CD4-positive, alpha-beta T cell treated with Interleukin-21 for 1 hour (primary cell): ENCODE measurements around the gene ST6GALNAC6.

Source experiments
- DNase-seq: peaks from one replicate; pipeline ENCODE4 v3.0.0-alpha.2; 2020

ST6GALNAC6 gene

GRCh38 chr9:127915801-127916719 lies 16.7 kb upstream of the ST6GALNAC6 start:
- DNase-seq, result peak; percentile 66

DNA sequence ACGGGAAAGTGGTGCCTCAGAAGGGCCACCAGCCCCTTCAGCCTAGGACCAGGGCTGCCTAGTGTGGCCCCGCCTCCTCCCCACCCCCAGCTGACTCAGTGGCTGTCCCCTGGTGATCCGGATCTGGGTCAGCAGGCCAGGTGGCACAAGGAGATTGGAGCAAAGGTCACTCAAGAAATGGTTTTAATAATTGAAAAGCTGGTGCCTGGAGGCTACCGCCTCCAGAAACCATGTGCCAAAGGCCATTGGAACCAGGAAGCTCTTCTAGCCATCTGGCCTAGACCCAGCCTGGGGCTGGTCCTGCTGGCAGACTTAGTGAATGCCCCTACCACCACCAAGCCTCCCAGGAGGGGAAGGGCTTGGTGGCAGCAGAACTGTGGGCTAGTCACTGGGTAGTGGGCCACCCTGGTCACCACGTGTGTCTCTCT lies 15.9 kb upstream of the ST6GALNAC6 start:
- DNase-seq, result no peak

- no peak for DNase-seq
These were observed 14.3 kb upstream of the ST6GALNAC6 start for GRCh38 chr9:127913682-127914081.

DNA sequence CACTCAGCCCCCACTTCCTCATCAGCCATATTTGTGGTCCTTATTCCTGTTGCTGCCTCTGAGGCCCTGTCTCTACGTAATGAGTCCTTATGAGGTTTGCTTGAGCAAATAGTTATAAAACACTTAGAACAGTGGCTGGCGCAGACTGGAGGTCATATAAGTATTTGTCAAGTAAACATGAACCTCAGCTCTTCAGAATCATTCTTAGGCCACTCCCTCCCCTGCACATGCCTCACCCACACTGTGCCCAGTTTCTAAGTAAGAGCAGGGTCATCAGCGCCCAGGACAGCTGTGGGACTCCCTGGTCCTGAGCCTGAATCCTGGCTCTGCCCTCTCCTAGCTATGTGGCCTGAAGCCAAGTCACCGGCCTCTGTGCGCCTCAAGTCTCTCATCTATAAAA lies 13.5 kb upstream of the ST6GALNAC6 start:
- no peak for DNase-seq

GRCh38 chr9:127912296-127912695 lies 12.9 kb upstream of the ST6GALNAC6 start:
- DNase-seq, result no peak

GRCh38 chr9:127910613-127911205 lies 11.3 kb upstream of the ST6GALNAC6 start:
- peak; percentile 36 for DNase-seq

DNA sequence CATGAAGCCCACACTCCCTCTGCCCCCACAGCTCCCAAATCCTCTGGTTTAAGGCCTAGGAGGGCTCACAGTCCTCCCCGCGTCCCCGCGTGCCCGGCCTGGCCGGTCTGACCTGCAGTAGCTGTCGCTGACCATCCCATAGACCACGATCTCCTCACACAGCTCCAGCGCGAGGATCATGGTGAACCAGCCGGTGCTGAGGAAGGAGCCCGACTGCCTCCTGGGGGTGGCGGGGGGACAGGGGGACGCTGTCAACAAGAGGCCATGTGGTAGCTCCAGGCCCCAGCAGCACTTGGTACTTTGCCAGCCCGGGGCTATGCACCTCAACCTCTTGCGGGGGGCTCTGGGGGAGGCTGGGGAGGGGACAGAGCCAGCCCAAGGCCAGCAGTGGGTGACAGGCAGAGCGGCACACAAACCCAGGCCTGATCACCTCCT lies 10.5 kb upstream of the ST6GALNAC6 start:
- DNase-seq, result no peak

GRCh38 chr9:127908660-127908926 lies 9.2 kb upstream of the ST6GALNAC6 start:
- no peak for DNase-seq

GRCh38 chr9:127907867-127908659 lies 8.7 kb upstream of the ST6GALNAC6 start:
- DNase-seq, result no peak

DNA sequence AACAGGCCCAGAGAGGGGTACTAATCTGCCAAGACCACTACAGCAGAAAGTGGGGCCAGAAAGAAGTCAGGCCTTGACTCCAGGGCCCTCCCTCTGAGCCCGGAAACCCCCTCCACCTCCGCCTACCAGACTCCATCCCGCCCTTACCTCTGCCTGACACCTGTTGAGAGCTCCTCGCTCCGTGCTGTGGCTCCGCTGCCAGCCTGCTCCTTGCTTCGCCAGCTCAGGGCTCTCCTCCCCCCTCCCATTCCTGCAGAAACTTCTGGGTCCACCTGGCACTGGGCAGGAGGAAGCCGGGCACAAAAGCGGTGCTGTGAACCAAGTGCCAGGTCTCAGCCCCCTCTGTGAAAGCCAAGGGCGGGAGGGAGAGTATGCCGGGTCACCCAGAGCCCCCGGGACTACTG lies 6.4 kb upstream of the ST6GALNAC6 start:
- peak; percentile 80 for DNase-seq

DNA sequence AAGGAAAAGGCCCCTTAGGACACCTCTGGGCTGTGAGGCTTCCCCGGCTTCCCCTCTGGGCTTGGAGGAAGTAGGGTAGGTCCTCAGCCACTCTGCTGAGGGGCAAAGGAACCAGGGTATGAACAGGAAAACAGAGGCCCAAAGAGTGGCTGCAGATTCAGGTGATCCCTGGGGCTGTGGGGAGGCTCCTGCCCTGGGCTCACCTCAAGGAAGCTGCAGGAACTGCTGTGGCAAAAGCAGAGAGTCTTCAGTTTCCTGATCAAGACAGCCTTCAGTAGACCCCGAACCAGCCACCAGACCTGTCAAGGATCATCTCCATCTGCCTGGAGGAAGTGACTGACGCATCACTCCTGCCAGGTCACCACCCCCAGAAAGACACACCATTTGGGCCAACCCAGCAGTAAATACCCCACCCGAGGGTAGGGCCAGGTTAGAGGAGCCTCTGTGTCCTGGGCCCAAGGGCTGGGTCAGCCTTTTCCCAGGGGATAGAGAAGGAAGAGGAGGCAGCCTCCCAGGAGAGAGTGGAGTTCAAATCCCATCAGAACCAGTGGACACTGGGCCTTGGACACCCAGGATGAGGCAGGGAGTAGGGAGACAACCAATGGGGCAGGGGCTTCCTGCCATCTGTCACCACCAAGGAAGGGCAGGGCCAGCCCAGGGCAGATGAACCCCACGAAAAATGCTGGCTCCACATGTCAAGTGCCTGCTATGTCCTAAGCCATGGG lies 5.8 kb upstream of the ST6GALNAC6 start:
- DNase-seq, result peak; percentile 73

- no peak for DNase-seq
These were observed 5.2 kb upstream of the ST6GALNAC6 start for GRCh38 chr9:127904561-127905003.

DNA sequence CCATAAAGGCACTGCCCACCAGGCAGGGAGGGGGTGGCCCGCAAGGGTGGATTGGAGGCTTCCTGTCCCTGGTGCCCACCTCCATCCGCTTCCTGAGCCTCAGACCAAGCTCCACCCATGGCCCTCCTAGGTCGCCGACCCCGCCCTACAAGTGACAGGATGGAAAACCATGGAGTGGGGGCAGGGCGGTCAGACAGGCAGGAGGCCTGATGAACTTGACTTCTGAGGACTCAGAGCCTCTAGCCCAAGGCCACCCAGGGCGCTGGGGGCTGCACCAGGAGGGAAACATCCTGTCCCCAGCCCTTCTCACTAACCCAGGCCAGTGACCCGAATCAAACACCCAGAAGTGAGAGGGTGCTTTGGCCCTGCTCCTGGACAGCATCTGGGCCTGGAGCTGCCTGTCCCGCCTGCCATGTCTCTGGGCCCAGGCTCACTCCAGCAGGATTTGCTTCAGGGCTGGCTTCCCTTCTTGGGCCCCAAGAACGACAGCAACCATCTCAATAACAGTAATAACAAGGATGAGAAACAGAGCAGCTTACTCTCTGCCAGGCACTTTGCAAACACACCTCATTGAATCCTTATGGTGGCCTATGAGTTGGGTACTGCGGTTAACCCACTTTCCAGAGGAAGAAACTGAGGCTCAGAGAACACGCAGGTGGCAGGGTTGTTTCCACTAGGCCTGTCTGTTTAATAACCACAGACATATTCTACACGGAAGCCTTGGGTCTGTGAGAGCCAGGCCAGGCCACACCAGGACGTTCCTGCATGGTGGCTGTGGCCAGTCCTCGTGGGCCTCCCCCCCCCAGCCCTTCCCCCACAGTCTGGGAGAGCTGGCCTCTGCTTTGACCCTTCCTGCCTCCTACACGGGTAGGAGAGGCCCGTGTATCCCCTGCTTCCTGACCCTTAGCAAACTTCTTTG lies 4.4 kb upstream of the ST6GALNAC6 start:
- peak; percentile 75 for DNase-seq

- DNase-seq, result no peak
These were observed 823 bp downstream of the ST6GALNAC6 start for GRCh38 chr9:127898433-127899127.

DNA sequence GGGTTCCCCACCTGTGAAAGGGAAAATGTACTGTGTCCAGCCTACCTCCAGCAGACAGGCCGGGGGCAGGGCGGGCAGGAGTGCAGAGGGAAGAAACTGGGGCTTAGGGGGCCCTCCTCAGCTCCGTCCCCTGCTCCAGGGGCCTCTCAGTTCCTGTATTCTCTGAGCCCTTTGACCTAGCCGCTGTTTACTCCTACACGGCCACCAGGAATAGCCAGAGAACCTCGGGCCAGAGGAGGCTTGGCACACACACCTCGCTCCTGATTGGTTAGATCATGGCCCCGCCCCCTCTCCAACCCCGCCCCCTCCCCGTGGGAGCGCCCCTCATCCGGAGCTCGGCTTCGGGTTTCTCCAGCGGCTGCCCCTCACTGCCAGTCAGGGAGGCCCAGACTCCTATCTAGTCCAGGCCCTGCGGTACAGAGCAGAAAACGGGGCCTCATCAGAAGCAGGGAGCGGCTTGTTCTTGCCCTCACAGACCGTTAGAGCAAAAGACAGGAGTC lies 2.2 kb downstream of the ST6GALNAC6 start:
- DNase-seq, result peak; percentile 29

GRCh38 chr9:127896395-127897192 lies 2.8 kb downstream of the ST6GALNAC6 start:
- no peak for DNase-seq

GRCh38 chr9:127895811-127896210 lies 3.6 kb downstream of the ST6GALNAC6 start:
- no peak for DNase-seq

DNA sequence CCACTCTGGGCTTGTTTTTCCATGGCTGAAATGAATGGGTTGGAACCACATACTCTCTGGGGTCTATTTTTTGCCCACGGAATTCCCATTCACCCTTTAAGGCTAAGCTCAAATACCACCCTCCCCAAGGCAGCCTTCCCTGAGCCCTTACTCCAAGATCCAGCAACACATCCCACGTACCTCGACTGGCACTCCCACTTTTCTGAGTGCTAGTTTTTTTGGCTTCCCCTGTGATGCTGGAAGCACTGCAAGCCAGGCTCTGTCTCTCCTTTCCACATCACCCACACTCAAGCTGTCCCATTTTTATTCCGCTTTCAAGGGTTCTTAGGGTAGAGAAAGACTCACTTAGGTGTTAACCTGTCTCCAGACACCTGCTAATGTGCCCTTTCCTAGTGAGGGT lies 6.0 kb downstream of the ST6GALNAC6 start:
- no peak for DNase-seq

GRCh38 chr9:127892831-127893230 lies 6.6 kb downstream of the ST6GALNAC6 start:
- no peak for DNase-seq

- DNase-seq, result no peak
These were observed 9.3 kb downstream of the ST6GALNAC6 start for GRCh38 chr9:127890053-127890452.
